HT1080 (cell line): ENCODE measurements around the gene PALM3. TPM values are rescaled to one million over a fixed set of nuclear protein-coding genes. Genes with fewer than 3 reads are reported as not detected.
A peak's percentile ranks its signal among the peaks of the same experiment; 100 is the strongest.

Experiments used
- DNase-seq: peaks from one replicate; pipeline ENCODE4 v3.0.0-alpha.2; 2015; ENCODE audit warnings: low read depth
- polyA plus RNA-seq, 2 experiments: library from polyadenylated mRNA; depleted of rRNA; stranded (reverse); fragments of >200 nt; gene quantifications; 2 replicates each; pipeline ENCODE4 v1.2.3, GENCODE V29; 2015
- total RNA-seq: library from RNA; depleted of rRNA; stranded (reverse); fragments of >200 nt; shearing (Covaris generic); gene quantifications from 2 replicates; pipeline ENCODE4 v1.2.3, GENCODE V29; 2014; rRNA removed

Gene PALM3
- 1.5 and 3.9 TPM in 2 replicates for total RNA-seq
- 0.05 and 0.33 TPM in 2 replicates for polyA plus RNA-seq (2015; cell fraction: cytosol; rRNA removed)
- 0.08 TPM in 1 of 2 replicates, not detected in the other for polyA plus RNA-seq (2015; cell fraction: nucleus; rRNA removed)

- DNase-seq: no peak
Observed at GRCh38 chr19:14061751-14062557, at the start of gene PALM3. Gene PALM3, minus strand, starts transcription at chr19:14062076. Its CDS starts 96 bp downstream, at chr19:14061980.

DNA sequence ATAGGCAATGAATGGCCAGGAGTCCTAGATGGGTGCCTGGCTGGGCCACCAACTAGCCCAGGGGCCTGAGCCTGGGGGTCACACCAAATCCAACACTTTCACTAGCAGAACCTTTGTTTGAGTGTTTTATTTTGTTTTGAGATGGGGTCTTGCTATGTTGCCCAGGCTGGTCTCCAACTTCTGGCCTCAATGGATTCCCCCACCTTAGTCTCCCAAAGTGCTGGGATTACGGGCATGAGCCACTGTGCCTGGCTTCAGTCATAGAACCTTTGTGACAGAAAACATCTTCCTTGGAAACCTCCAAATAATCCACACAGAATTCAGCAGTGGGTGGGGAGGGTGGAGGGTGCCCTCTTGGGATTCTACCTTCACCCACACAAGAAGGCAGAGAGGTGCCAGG is 49.6 kb upstream of the PALM3 start:
- no peak for DNase-seq

GRCh38 chr19:14110650-14111049 is 48.8 kb upstream of the PALM3 start:
- DNase-seq: no peak

- peak; percentile 43 for DNase-seq
Observed at GRCh38 chr19:14107581-14108461, 45.9 kb upstream of the PALM3 start.

DNA sequence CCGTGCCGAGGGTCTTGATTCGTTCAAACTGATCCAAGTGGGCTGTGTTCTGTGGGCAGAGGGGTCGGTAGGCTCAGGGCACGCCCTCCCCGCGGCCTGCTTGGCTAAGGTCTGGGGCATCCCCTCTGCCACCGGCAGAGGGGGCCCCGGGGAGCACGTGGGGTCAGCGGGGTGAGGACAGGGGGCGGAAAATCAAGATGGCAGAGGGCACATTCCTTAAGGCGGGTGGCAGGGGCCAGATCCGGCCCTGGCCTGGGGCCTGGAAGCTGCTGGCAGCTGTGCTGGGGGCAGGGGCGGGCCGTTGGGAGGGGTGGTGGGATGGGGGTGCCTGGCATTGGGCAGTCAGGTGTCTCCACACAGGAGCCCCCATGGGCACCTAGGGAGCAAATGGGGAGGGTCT is 45.0 kb upstream of the PALM3 start:
- DNase-seq: no peak

DNA sequence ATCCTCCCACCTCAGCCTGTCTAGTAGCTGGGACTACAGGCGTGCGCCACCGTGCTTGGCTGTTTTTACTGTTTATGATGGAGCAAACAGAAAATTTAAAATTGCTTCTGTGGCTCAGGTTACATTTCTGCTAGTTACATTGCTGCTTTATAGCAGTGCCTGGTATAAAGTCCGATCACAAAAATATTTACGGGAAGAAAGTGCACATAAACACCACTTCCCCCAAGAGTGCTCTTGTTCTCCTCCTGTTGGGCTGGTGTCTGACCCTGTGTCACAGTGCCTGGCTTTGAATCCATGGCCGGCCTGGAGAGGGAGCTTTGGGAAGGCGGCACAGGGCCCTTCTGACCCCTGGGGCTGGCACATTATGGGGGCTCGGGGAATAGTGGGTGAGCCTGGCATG is 43.8 kb upstream of the PALM3 start:
- DNase-seq: no peak

GRCh38 chr19:14103310-14103709 is 41.4 kb upstream of the PALM3 start:
- no peak for DNase-seq

DNA sequence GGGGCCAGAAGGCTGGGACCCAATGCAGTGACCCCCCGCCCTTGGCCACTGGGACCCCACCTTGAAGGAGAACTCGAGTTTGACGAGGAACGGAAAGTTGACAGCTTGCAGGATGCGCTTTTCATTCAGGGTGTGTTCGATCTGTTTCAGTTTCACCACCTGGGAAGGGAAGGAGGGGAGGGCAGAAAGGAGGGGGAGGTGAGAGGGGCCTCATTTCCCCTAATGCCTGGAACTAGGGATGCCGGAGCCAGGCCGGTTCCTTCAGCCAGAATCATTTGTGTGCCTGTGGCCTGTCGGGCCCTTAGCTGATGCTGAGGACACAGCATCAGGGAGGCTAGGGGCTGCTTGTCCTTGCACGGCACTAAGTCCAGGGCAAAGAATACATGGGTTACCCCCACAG is 40.9 kb upstream of the PALM3 start:
- DNase-seq: no peak

DNA sequence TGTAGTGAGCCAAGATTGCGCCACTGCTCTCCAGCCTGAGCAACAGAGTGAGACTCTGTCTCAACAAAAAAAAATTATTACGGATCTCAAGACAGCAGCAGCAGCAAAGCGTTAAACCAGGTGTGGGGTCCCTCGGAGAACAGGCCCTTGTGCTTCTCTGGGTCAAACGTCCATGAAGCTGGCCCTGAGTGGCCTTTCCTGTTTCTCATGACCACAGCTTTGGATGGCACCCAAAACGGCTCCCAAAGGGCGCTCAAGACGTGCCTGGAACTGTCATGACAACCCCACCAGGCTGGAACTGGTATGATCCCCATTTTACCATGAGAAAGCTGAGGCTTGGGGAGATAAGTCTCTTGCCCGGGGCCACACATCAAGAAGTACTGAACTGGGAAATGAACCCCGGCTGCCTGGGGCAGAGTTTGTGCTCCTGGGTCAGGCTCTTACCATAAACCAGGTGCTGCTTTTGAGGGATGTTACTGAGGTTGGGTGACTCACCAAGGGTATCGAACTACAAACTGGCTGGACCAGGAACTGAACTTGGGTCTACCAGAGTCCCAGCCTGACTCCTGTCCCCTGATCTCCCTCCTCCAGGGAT is 40.3 kb upstream of the PALM3 start:
- no peak for DNase-seq

- no peak for DNase-seq
Observed at GRCh38 chr19:14101003-14101545, 39.2 kb upstream of the PALM3 start.

GRCh38 chr19:14097532-14098151 is 35.8 kb upstream of the PALM3 start:
- DNase-seq: no peak

- no peak for DNase-seq
Observed at GRCh38 chr19:14096272-14096992, 34.6 kb upstream of the PALM3 start.

- DNase-seq: no peak
Observed at GRCh38 chr19:14094854-14095253, 33.0 kb upstream of the PALM3 start.

GRCh38 chr19:14093117-14093823 is 31.4 kb upstream of the PALM3 start:
- no peak for DNase-seq

DNA sequence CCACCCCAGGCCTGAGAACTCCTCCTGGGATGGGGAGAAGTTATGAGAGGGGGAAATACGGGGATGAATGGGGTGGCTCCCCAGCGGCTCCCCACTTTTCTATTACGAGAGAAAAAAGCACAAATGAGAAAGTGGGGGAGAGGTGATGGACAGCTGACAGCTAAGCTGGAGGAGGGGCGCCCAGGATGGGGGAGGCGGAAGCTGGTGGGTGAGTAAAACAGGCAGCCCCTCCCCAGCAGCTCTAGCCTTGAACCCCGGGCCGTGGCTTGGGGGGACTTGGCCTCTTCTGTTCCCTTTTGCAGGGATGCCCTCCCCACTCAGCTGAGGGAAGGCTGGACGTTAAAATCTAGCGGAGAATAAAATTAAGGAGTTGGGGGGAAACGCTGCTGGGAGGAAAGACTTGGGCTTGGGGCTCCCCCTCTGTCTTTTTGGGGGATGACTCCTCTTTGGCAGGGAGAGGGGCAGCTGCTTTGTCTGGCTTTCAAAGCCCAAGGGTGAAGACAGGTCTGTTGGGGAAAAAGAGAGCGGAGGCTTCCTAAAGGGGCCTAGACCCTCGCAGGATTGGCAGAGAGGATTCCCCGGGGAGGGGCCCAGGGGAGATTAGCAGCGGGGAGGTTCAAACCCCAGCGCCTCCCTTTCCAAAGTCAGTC is 30.1 kb upstream of the PALM3 start:
- no peak for DNase-seq

GRCh38 chr19:14091081-14091812 is 29.4 kb upstream of the PALM3 start:
- peak; percentile 63 for DNase-seq

DNA sequence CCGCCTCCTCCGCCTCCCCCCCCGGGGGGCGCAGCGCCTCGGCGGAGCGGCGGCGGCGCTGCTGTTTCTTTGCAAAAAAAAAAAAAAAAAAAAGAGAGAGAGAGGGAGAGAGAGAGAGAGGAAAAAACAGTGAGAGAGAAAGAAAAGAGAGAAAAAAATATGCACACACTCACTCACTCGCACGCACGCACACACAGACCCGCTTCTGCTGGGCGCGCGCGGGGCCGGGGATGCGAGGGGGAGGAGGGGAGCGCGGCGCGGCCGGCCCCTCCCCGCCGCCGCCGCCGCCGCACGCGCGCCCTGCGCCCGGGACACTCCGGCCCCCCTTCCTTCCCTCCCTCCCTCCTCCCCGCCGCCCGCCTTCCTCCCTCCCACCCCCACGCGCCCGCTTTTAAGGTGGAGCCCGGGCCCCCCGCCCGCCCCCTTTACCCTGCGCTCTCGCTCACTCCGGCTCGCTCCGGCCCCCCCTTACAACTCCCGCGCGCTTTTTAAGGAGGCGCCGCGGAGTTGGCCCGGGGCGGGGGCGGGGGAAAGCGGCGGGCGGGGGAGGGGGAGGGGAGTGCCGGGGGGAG is 28.7 kb upstream of the PALM3 start, which contains the start of gene SAMD1:
SAMD1 (minus strand) TSS at position 243 of the 572 bp plus-strand sequence.
- no peak for DNase-seq
